Hippocampal formation (tissue), 2 donors: ENCODE results near the gene IL22RA1.
A peak's percentile ranks its signal among the peaks of the same experiment; 100 is the strongest.

Experiments used
- DNase-seq, 2 donors: peaks; one replicate each; lab custom pipeline; 2025; lab: John Stamatoyannopoulos, UW

IL22RA1 gene, protein sequence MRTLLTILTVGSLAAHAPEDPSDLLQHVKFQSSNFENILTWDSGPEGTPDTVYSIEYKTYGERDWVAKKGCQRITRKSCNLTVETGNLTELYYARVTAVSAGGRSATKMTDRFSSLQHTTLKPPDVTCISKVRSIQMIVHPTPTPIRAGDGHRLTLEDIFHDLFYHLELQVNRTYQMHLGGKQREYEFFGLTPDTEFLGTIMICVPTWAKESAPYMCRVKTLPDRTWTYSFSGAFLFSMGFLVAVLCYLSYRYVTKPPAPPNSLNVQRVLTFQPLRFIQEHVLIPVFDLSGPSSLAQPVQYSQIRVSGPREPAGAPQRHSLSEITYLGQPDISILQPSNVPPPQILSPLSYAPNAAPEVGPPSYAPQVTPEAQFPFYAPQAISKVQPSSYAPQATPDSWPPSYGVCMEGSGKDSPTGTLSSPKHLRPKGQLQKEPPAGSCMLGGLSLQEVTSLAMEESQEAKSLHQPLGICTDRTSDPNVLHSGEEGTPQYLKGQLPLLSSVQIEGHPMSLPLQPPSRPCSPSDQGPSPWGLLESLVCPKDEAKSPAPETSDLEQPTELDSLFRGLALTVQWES

GRCh38 chr1:24142546-24143534 is at the start of gene IL22RA1:
Gene IL22RA1 (minus strand): TSS chr1:24143140. CDS start chr1:24143082, 58 bp downstream.
- DNase-seq: no peak

DNA sequence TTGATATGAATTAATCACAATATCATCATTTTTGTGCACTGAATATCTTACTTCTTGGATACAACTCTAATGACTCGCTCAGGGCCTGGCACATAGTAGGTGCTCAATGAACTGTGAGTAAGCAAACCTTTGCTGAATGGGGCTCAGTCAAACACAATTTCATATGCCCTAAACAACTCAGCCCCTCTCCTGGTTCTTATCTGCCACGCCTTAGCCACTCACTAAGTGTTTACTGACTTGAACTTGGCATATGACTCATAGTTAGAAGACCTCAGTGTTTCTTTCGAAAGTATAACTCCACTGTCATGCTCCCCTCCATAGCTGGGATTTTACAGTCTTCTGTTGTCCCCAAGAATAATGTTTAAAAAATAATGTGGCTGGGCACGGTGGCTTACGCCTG is 48.9 kb upstream of the IL22RA1 start:
- DNase-seq: no peak

DNA sequence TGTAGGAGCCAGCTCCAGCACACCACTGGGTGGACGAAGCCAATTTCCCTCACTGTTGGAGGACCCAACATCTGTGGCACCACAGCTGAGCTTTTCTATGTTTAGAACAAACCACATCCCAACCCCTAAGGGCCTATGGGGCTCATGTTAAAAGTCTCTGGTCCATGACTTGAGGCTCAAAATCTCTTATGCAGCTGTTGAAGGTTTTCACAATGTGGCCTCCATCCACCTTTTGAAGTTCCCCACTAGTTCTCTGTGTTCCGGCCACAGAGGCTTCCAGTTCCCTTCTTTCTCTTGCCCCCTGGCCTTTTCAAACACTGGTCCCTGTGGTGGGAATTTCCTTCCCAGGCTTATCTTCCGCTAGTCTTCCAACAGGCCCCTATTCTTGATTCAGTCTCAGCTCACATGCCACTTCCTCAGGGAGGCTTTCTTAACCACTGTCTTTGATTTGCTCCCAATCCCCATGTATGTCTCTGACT is 48.1 kb upstream of the IL22RA1 start:
- DNase-seq: no peak

DNA sequence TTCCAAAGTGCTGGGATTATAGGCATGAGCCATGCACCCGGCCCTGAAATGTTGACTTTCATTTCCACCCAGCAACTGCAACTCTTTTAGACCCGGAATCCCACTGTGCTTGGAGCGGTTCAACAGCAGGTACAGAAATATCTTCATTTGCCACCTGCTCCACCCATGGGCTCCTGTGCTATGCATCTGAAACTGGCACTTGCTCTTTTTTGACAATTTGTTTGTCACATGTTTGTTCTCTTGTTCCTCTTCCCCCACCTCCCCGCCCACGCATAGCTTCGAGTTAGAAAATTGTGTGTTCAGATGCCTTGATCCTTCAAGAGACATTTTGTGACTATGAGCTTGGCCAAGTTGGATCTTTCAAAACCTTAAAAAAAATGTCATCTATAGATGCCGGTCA is 46.6 kb upstream of the IL22RA1 start:
- no peak for DNase-seq

GRCh38 chr1:24186993-24187790 is 44.3 kb upstream of the IL22RA1 start, which contains the start of gene IFNLR1:
Gene IFNLR1 (minus strand): TSS chr1:24187289. CDS start chr1:24187248, 41 bp downstream.
- DNase-seq: peak in 1 of 2 donors; percentile 4

DNA sequence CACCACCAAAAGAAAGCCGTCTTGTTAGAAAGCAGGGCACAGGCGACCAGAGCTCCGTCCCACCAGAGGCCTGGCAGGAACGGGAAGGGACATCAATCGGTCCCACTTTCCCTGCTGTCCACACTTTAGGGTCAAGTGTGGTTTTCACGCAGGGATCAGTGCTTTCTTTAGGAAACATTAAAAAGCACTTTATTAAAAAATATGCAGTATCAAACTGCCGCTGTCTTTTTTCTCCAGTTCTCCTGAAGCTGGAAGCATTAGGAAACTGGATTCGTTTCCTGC is 43.7 kb upstream of the IL22RA1 start:
- peak in 1 of 2 donors; percentile 1 for DNase-seq

DNA sequence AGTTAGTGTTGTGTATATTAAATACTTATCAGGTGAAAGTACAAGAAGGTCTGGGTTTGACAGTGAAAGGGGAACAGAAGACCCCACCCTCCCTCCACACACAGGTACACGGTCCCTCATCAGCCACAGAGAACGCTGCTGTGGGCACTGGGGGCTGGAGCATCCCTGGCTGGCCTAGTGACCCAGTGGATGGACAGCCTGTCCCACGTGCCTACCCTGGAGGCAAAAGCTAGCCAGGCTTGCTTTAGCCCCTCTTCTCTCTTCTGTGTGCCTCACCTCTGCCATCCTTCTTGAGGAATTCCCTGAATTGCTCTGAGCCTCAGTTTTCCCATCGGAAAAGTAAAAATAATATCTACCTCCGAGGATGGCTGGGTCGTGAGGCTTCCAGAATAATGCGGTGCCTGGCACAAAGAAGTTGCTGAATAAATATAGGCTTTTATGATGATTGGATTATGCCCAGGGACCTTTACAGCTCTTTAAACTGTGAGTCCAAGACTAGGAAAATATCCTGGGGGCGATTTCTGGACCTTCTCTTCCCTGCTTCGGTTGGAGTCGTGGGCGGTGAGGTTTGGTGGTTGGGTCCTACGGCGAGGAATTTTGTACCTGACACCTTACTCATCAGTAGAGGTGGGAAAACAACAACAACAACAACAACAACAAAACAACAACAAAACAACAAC is 43.2 kb upstream of the IL22RA1 start:
- no peak for DNase-seq

DNA sequence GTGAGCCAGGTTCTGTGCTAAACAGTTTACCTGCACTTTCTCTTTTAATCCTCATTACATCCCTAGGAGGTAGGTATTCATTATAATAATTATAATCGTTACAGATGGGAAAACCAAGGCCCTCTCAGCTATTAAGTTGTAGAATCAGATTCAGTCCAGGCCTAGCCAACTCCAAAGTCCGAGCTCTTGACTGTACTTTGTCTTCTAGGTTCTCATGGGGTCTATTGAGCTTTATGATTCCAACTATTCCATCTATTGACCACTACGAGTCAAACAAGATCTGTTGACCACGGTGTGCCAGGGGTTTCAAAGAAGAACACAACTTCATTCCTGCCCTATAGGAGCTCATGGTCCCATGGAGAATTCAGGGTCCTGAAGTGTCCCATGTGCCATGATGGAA is 42.1 kb upstream of the IL22RA1 start:
- DNase-seq: no peak

DNA sequence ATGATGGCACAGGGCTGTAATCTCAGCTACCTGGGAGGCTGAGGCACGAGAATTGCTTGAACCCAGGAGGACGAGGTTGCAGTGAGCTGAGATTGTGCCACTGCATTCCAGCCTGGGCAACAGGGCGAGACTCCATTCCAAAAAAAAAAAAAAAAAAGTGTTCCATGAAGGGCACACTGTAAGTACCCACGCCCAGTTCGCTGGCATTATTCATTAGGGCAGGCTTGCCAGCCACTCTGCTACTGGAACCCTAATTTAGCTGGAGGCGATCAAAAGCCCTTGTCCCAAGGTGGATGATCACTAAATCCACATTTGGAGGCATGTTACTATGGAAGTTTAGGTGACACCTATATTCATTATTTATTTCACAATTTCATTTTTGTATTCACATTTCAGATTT is 39.1 kb upstream of the IL22RA1 start:
- no peak for DNase-seq

DNA sequence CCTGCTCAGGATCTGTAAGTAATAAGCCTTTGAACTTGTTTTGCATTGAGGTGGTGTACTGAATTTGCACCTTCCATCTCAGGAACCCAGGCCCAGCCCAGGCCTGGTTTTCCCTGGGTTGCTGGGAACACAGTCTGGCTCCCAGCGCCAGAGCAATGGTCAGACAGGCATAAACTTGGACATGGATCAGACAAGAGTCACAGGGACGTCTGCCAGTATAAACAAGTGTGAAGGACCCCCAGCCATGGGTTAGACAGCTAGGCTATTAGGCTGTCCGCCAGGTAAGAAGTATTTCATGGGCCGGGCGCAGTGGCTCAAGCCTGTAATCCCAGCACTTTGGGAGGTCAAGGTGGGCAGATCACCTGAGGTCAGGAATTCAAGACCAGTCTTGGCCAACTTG is 38.7 kb upstream of the IL22RA1 start:
- DNase-seq: no peak

GRCh38 chr1:24180676-24181075 is 37.7 kb upstream of the IL22RA1 start:
- no peak for DNase-seq

DNA sequence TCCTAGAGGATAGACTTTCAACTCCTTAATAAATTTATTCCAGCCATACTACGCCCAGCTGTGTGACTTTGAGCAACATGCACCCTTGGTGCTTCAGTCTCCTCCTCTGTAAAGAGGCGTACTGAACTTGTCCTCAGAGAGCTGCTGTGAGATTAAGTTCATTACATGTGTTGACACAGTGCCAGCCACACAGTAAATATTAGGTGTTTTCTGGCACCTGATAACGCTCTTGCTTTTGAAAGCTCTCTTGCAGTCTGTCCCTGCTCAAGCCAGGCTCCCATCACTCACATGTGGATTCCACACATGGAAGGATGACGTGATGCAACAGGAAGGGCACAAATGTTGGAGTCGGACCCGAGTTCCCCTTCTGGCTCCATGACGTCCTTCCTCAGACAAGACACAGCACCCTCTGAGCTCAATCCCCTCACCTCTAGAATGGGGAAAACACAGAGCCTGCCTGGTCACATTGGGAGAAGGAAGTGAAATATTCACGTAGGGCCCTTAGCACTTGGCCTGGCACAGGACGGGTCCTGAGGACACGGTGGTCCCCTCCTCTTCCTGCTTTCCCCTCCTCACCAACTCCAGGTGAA is 36.4 kb upstream of the IL22RA1 start:
- no peak for DNase-seq

DNA sequence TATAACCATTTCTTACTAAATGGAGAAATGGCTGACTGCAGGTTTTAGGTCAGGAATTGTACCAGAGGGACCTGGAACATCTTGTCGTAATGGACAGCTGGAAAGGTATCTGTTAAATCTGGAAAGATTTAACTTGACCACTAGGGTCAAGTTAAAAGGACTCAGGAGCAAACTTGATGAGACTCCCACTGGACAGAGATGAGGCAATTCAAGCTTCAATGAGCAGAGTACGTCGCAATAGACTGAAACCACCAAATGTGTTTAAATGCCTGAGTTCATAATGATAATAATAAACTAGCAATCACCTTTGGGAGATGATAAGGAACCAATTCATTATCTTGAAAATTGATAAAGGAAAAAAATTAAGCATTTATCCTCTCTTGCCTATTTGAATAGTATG is 35.5 kb upstream of the IL22RA1 start:
- no peak for DNase-seq

GRCh38 chr1:24177161-24177560 is 34.2 kb upstream of the IL22RA1 start:
- no peak for DNase-seq

- DNase-seq: no peak
Measured at GRCh38 chr1:24175033-24175755, 32.3 kb upstream of the IL22RA1 start.

- no peak for DNase-seq
Measured at GRCh38 chr1:24173638-24174575, 31.0 kb upstream of the IL22RA1 start.

DNA sequence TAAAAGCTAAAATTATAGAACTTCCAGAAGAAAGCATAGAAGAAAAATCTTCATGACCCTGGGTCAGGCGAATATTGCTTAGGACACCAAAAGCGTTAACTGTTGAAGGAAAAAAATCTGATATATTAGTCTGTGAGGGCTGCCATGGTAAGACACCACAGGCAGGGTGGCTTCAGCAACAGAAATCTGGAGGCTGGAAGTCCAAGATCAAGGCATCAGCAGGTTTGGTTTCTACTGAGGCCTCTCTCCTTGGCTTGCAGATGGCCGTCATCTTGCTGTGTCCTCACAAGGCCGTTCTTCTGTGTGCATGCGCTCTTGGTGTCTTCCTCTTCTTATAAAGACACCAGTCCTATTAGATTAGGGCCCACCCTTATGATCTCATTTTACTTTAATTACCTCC is 29.7 kb upstream of the IL22RA1 start:
- no peak for DNase-seq

DNA sequence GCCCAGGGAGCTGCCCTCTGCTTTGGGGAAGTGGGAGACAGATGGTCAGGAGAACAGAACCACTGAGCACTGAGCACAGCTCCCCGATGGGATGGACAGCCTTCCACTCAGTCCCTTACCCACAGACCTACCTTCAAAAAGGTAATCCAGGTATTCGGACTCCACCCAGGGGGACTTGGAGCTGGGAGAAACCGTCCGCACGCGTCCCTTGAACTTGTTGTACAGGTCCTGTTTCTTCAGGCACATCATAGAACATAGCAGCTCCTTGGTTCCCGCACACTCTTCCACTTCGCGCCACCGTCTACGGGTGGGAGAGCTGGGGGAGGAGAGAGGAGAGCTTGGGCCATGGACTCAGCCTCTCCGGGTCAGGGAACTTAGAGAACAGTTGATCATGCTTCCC is 26.3 kb upstream of the IL22RA1 start:
- no peak for DNase-seq

- no peak for DNase-seq
Measured at GRCh38 chr1:24168245-24168644, 25.3 kb upstream of the IL22RA1 start.
